Sigmoid colon (tissue), 7 donors: ENCODE measurements around the gene SNX19. TPM values are rescaled to one million over a fixed set of nuclear protein-coding genes. Genes with fewer than 3 reads are reported as not detected.

Experiments used
- DNase-seq: peaks from one replicate; pipeline ENCODE4 v3.0.0-alpha.2; 2019
- H3K27ac ChIP-seq, 4 donors: fragments of 200-600 bp; sonication (generic); one replicate each; pipeline ENCODE4 v1.5.1; 2016 to 2019; ENCODE audit warnings: mild to moderate bottlenecking in 1 of 4
- H3K27me3 ChIP-seq, 3 donors: fragments of 200-600 bp; sonication (generic); one replicate each; pipeline ENCODE4 v1.5.1; 2019; ENCODE audit warnings: mild to moderate bottlenecking in 1 of 3
- H3K36me3 ChIP-seq, 4 donors: fragments of 200-600 bp; sonication (generic); one replicate each; pipeline ENCODE4 v1.5.1; 2016 to 2019
- H3K4me1 ChIP-seq, 4 donors: fragments of 200-600 bp; sonication (generic); one replicate each; pipeline ENCODE4 v1.5.1; 2017 to 2019
- H3K4me3 ChIP-seq, 4 donors: fragments of 200-600 bp; sonication (generic); one replicate each; pipeline ENCODE4 v1.5.1; 2017 to 2019; ENCODE audit warnings: mild to moderate bottlenecking in 2 of 4, moderate library complexity in 1 of 4
- H3K9me3 ChIP-seq, 4 donors: fragments of 200-600 bp in 3 of 4; sonication (generic) in 3 of 4; one replicate each; pipeline versions ENCODE4 v1.5.1 to v1.6.1; 2013 to 2019
- EP300 ChIP-seq, 4 donors: sonication (generic); formaldehyde crosslinking; IDR thresholded peaks; one replicate each; pipeline ENCODE4 v1.6.1; 2017; ENCODE audit warnings: antibody characterized with exemption in 4 of 4
- POLR2A ChIP-seq, 2 donors: fragments of 450-650 bp; IDR thresholded peaks; one replicate each; pipeline ENCODE4 v1.6.1; 2016; ENCODE audit warnings: antibody characterized with exemption in 2 of 2, mild to moderate bottlenecking in 2 of 2, moderate library complexity in 2 of 2
- POLR2AphosphoS5 ChIP-seq, 4 donors: sonication (generic); formaldehyde crosslinking; IDR thresholded peaks; one replicate each; pipeline ENCODE4 v1.6.1; 2017; ENCODE audit warnings: antibody characterized with exemption in 4 of 4
- WGBS, 2 donors: extraction: QIAGEN DNeasy Blood & Tissue Kit; methylation state at CpG; one replicate each; pipeline ENCODE4 v1.1.7; 2013; 5-methylcytosine and 5-hydroxymethylcytosine counted together
- intact Hi-C: fragments of 100-400 bp; cut with DNase I; formaldehyde crosslinking; loops from one replicate; pipeline ENCODE4 v1.15.1; 2023
- polyA plus RNA-seq, 3 donors: library from polyadenylated mRNA; stranded (reverse); fragments of 200-250 nt; gene quantifications; one replicate each; pipeline ENCODE4 v1.2.3, GENCODE V29; 2013
- total RNA-seq, 4 donors: library from RNA; depleted of rRNA; stranded (reverse); fragments of >200 nt; gene quantifications; one replicate each; pipeline ENCODE4 v1.1.0, GENCODE V29; 2016
- TF ChIP-seq, protein P1 (sequence below), 4 experiments: fragments of 450-650 bp in 3 of 4; fragments of 200-600 bp in 1 of 4; IDR thresholded peaks; one replicate each; pipeline ENCODE4 v1.5.1; 2016 to 2019; ENCODE audit warnings: antibody characterized with exemption in 4 of 4, mild to moderate bottlenecking in 3 of 4, moderate library complexity in 2 of 4
- donor health status: healthy with polysubstance abuse.
- donor health status: Bipolar disorder and iron deficiency.
- donor health status: healthy.

The SNX19 gene
- total and polyA plus RNA-seq, 7 donors = 14.1 to 124 (median 72.1) TPM

DNA sequence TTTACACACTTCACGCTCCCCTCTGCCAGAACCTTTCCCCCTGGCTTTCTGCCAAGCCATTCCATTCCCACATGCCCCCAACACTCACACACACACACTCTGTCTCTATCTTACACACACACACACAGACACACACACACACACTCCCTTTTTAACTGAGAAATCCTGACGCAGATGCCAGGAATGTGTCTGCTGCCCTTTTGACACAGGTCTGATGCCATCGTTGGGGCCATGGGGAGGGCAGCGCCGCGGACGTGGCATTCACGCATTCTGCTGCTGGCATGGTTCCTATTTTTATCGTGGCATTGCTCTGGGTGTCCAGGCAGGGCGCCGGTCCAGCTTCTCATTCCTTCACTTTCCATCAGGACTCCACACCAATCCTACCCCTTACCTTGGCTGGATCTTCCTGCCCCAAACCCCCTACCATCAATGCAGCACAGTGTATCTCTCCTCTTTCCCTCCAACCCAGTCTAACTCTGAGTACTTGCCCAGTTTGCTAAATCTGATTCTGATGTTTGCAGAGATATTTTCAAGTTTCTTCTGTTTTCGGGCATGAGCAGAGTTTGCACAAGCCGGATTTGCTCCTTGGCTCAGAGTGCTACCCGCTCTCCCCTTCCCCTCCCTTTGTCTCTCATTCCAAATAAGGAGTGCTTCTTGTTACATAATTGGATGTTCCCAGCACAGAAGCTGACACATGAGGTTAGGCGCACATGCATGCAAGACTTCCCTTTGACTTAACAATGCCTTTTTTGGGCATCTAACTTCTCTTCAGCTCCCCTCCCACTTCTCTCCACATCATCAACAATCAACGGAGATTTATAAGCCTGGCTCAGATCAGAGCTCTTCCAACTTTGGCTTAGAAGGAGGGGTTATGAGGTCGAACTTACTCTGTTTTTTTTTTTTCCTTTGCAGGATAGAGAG lies 18.8 kb downstream of the SNX19 start:
- no peaks in the 10 kb centered on the region for H3K9me3 ChIP-seq
- WGBS, 2 donors = 72 to 77% methylated on average over 17 of the region's 17 CpGs
- intact Hi-C loops = loop anchor here (2.0 to 10.0 kb wide), 6 partner anchors 223 to 893 kb away; partner anchors contain the start of genes PRDM10 and ZBTB44
- peak overlapping the region; percentile 87 to 95 (median 90) for H3K27ac ChIP-seq
- peak; percentile 93 to 99 (median 96) for TF ChIP-seq EP300 (IDR thresholded peaks at IDR 0.05)
- TF ChIP-seq POLR2A (IDR thresholded peaks at IDR 0.05) = no peak
- peak; percentile 85 to 99 (median 90) for TF ChIP-seq POLR2AphosphoS5 (IDR thresholded peaks at IDR 0.05)
- H3K4me3 ChIP-seq = peak overlapping the region; percentile 22 to 42 (median 36)
- H3K36me3 ChIP-seq = peaks cover 18 to 70% (median 39%) of the 10 kb centered on the region in 4 donors
- peaks cover 0 to 74% (median 59%) of the 10 kb centered on the region in 4 donors for H3K4me1 ChIP-seq
- peak; percentile 96 for DNase-seq
- no peaks in the 10 kb centered on the region for H3K27me3 ChIP-seq

DNA sequence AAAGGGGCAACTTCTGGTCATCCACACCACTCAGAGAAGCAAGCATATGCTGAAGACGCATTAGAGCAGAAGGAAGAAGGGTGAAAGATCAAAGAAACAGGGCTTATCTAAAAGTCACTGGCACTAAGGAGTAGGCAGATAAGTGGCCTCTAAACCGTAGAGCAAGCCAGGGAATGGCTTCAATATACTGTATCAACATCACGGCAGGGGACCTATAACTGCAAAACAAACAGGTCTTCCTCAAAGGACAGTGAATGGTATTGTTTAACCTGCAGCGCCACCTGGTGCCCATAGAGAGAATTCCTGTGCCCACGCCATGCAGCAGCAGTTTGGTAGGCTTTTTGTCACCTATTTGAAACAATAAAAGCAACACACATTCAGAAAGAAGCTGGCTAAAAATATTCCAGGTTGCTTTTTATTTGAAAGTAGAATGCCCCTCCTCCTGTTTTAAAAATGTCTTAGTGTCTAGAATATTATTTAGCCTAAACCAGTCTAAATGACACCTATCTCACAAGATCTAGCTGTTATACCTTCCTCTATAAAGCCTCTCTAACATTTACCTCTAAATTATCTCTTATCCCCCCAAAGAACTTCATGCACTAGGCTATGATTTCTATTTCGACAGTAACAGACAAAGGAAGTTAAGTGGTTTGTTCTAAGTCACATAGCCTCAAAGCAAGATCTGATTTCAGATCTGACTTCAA lies 21.8 kb downstream of the SNX19 start:
- no peaks in the 10 kb centered on the region for H3K27me3 ChIP-seq
- H3K4me3 ChIP-seq = no peak overlapping the region
- H3K27ac ChIP-seq = peak overlapping the region; percentile 87 to 95 (median 90)
- no peaks in the 10 kb centered on the region for H3K9me3 ChIP-seq
- peaks cover 1 to 55% (median 18%) of the 10 kb centered on the region in 4 donors for H3K36me3 ChIP-seq
- H3K4me1 ChIP-seq = peaks cover 0 to 77% (median 63%) of the 10 kb centered on the region in 4 donors
- 12 to 32% methylated on average over 6 of the region's 6 CpGs for WGBS, 2 donors
- intact Hi-C loops = loop anchor here (1.0 to 10.0 kb wide), 7 partner anchors 32 to 890 kb away; partner anchors contain the start of genes PRDM10 and ZBTB44
- TF ChIP-seq EP300 (IDR thresholded peaks at IDR 0.05) = no peak
- TF ChIP-seq, protein P1, sequence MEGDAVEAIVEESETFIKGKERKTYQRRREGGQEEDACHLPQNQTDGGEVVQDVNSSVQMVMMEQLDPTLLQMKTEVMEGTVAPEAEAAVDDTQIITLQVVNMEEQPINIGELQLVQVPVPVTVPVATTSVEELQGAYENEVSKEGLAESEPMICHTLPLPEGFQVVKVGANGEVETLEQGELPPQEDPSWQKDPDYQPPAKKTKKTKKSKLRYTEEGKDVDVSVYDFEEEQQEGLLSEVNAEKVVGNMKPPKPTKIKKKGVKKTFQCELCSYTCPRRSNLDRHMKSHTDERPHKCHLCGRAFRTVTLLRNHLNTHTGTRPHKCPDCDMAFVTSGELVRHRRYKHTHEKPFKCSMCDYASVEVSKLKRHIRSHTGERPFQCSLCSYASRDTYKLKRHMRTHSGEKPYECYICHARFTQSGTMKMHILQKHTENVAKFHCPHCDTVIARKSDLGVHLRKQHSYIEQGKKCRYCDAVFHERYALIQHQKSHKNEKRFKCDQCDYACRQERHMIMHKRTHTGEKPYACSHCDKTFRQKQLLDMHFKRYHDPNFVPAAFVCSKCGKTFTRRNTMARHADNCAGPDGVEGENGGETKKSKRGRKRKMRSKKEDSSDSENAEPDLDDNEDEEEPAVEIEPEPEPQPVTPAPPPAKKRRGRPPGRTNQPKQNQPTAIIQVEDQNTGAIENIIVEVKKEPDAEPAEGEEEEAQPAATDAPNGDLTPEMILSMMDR (IDR thresholded peaks at IDR 0.05) = peak; percentile 80 to 92 (median 87)
- DNase-seq = peak; percentile 88

DNA sequence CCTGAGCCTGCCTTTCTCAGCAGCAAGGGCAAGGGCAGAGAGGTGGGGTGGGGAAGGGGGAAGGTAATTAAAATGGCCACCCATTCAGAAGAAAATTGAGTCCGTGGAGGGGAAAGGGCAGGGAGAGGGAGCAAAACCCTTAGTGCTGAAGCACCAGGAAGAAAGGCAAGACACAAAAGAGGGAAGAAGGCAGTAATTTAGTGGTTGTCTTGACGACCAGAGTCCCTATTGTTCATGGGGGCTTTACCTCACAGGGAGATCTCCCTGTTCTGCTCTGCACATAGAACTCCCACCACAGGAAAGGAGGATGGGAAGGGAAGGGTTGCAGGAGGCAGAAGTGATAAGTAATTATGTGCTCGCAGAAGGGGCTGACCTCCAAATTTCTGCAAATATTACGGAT lies 23.4 kb downstream of the SNX19 start:
- H3K36me3 ChIP-seq = peaks cover 0 to 52% (median 16%) of the 10 kb centered on the region in 4 donors
- no peaks in the 10 kb centered on the region for H3K9me3 ChIP-seq
- no peak overlapping the region for H3K4me3 ChIP-seq
- TF ChIP-seq, protein P1 (IDR thresholded peaks at IDR 0.05) = no peak
- no peak for TF ChIP-seq EP300 (IDR thresholded peaks at IDR 0.05)
- no peak for TF ChIP-seq POLR2AphosphoS5 (IDR thresholded peaks at IDR 0.05)
- TF ChIP-seq POLR2A (IDR thresholded peaks at IDR 0.05) = no peak
- DNase-seq = no peak
- peaks cover 0 to 62% (median 49%) of the 10 kb centered on the region in 4 donors for H3K4me1 ChIP-seq
- H3K27ac ChIP-seq = peak overlapping the region in 1 of 4 donors; percentile 95
- intact Hi-C loops = loop anchor here (10.0 kb wide), 4 partner anchors 218 to 888 kb away; partner anchors contain the start of genes PRDM10 and ZBTB44
- whole genome bisulfite sequencing, 2 donors = 71 to 73% methylated on average over 4 of the region's 4 CpGs
- no peaks in the 10 kb centered on the region for H3K27me3 ChIP-seq

DNA sequence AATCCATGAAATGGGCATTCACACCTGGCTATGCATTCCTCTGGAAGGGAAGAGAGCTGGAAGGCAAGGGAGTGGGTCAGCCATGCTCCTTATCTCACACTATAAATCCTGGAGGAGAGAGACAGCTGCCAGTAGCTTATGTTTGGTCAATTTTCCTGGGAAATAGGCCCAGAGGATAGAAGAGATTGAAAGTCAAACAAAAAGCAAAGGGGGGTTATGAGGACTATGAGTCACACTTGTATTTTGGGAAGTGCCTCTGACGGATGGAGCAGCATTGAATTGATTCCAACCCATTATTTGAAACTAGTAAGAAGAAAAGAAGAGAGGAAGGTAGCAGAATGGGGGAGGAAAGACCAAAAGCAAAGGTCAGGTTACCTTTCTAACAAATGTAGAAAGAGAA lies 25.0 kb downstream of the SNX19 start:
- TF ChIP-seq, protein P1 (IDR thresholded peaks at IDR 0.05) = no peak
- TF ChIP-seq POLR2AphosphoS5 (IDR thresholded peaks at IDR 0.05) = no peak
- TF ChIP-seq EP300 (IDR thresholded peaks at IDR 0.05) = no peak
- TF ChIP-seq POLR2A (IDR thresholded peaks at IDR 0.05) = no peak
- 60 to 63% methylated on average over 1 of the region's 1 CpG for WGBS, 2 donors
- Histone ChIP-seq H3K4me1 (peaks cover 0 to 62% (median 43%) of the 10 kb centered on the region in 4 donors), H3K27ac (peak overlapping the region in 2 of 4 donors; percentile 19 to 39), H3K9me3 (no peaks in the 10 kb centered on the region), H3K27me3 (no peaks in the 10 kb centered on the region), H3K36me3 (peaks cover 0 to 56% (median 16%) of the 10 kb centered on the region in 4 donors), H3K4me3 (no peak overlapping the region)
- no peak for DNase-seq
- intact Hi-C loops = loop anchor here (10.0 kb wide), 4 partner anchors 217 to 887 kb away; partner anchors contain the start of genes PRDM10 and ZBTB44
